ENCODE data around the gene FBXO21. TPM values are rescaled to one million over a fixed set of nuclear protein-coding genes. Genes with fewer than 3 reads are reported as not detected.
"Not testable (repeated sequence)": the region's sequence is repeated elsewhere in the genome, so short reads cannot be mapped to it uniquely, and the experiment has no call there.

Gene FBXO21
- total RNA-seq, 1 donor = 92.8 TPM

GRCh38 chr12:117124421-117125271 lies 65.6 kb downstream of the FBXO21 start:
- no peak overlapping the region for H3K4me3 ChIP-seq (ENCODE audit: low read length)
- H3K9me3 ChIP-seq (ENCODE audit: low read depth, low read length) = no peaks in the 10 kb centered on the region
- H3K4me1 ChIP-seq (ENCODE audit: insufficient read depth, low read length) = no peaks in the 10 kb centered on the region
- no peaks in the 10 kb centered on the region for H3K27me3 ChIP-seq (ENCODE audit: insufficient read depth, low read length)

DNA sequence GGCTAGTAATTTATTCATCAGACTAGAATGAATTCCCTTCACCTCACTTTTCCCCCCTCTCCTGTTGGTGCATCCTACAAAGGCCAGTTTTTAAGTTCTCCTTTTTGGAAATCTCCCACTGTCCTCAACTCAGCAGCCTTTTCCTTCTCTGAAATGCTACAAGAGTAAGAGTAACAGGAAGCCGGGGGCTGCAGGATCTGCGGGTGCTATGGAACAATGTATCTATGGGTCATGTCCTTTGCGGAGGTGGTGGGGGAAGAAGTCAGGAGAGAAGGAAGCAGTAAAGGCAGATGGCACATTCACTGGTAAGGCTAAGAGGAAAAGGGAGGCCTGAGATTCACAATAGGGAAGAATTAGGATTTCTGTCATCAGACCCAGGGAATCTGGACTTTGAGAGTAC lies 68.8 kb downstream of the FBXO21 start:
- no peak overlapping the region for H3K4me3 ChIP-seq (ENCODE audit: low read length)
- H3K27me3 ChIP-seq (ENCODE audit: insufficient read depth, low read length) = no peaks in the 10 kb centered on the region
- H3K4me1 ChIP-seq (ENCODE audit: insufficient read depth, low read length) = no peaks in the 10 kb centered on the region
- H3K9me3 ChIP-seq (ENCODE audit: low read depth, low read length) = no peaks in the 10 kb centered on the region

DNA sequence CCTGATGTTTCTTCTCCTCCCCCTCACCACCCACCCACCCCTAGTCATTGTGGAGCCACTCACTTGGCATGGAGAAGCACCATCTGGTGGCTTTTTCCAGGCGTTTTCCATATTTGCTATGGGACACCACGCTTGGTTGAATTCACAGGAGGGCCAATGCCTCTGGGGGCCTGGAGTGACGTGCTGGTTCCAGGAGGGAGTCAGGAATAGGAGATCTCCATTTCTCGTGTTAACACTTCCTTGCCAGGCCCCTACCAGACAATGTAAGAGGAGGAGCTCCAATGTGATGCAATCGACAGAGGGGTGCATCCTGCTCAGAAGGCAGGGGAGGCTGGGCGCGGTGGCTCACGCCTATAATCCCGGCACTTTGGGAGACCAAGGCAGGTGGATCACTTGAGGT lies 69.5 kb downstream of the FBXO21 start:
- no peaks in the 10 kb centered on the region for H3K9me3 ChIP-seq (ENCODE audit: low read depth, low read length)
- no peaks in the 10 kb centered on the region for H3K4me1 ChIP-seq (ENCODE audit: insufficient read depth, low read length)
- no peaks in the 10 kb centered on the region for H3K27me3 ChIP-seq (ENCODE audit: insufficient read depth, low read length)
- no peak overlapping the region for H3K4me3 ChIP-seq (ENCODE audit: low read length)

GRCh38 chr12:117119592-117120198 lies 70.6 kb downstream of the FBXO21 start:
- H3K9me3 ChIP-seq (ENCODE audit: low read depth, low read length) = no peaks in the 10 kb centered on the region

GRCh38 chr12:117118838-117119591 lies 71.3 kb downstream of the FBXO21 start:
- H3K9me3 ChIP-seq (ENCODE audit: low read depth, low read length) = no peaks in the 10 kb centered on the region
- H3K4me1 ChIP-seq (ENCODE audit: insufficient read depth, low read length) = no peaks in the 10 kb centered on the region
- no peaks in the 10 kb centered on the region for H3K27me3 ChIP-seq (ENCODE audit: insufficient read depth, low read length)
- no peak overlapping the region for H3K4me3 ChIP-seq (ENCODE audit: low read length)

More at GRCh38 chr12:117119592-117120198, 70.6 kb downstream of the FBXO21 start:
- Histone ChIP-seq H3K27me3 (ENCODE audit: insufficient read depth, low read length) (no peaks in the 10 kb centered on the region), H3K4me1 (ENCODE audit: insufficient read depth, low read length) (no peaks in the 10 kb centered on the region), H3K4me3 (ENCODE audit: low read length) (no peak overlapping the region)

- Histone ChIP-seq H3K4me3 (ENCODE audit: low read length) (no peak overlapping the region), H3K9me3 (ENCODE audit: low read depth, low read length) (no peaks in the 10 kb centered on the region), H3K27me3 (ENCODE audit: insufficient read depth, low read length) (no peaks in the 10 kb centered on the region), H3K4me1 (ENCODE audit: insufficient read depth, low read length) (peaks cover 6% of the 10 kb centered on the region)
Observed at GRCh38 chr12:117114784-117115183, 75.5 kb downstream of the FBXO21 start.

DNA sequence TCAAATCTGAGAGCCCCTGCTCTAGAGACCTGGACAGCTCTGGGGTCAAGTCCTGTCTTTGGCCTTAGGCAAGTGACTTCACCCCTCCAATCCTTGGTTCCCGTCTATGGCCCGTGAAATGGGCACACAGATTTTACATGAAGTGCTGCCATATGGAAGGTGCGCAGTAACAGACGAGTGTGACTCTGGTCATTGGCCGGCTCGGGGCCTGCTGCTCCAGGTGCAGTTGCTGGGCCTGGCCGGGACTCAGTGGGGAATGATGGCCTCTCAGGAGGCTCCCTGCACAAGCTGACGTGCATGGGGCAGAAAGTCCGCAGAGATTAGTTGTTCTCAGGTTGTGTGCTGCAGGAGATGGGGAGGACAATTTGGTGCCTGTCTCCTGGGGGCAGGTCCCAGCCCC lies 77.0 kb downstream of the FBXO21 start:
- no peaks in the 10 kb centered on the region for H3K27me3 ChIP-seq (ENCODE audit: insufficient read depth, low read length)
- peaks cover 6% of the 10 kb centered on the region for H3K4me1 ChIP-seq (ENCODE audit: insufficient read depth, low read length)
- H3K9me3 ChIP-seq (ENCODE audit: low read depth, low read length) = no peaks in the 10 kb centered on the region
- H3K4me3 ChIP-seq (ENCODE audit: low read length) = no peak overlapping the region

- no peak overlapping the region for H3K4me3 ChIP-seq (ENCODE audit: low read length)
- no peaks in the 10 kb centered on the region for H3K9me3 ChIP-seq (ENCODE audit: low read depth, low read length)
Observed at GRCh38 chr12:117111821-117112595, 78.3 kb downstream of the FBXO21 start.

DNA sequence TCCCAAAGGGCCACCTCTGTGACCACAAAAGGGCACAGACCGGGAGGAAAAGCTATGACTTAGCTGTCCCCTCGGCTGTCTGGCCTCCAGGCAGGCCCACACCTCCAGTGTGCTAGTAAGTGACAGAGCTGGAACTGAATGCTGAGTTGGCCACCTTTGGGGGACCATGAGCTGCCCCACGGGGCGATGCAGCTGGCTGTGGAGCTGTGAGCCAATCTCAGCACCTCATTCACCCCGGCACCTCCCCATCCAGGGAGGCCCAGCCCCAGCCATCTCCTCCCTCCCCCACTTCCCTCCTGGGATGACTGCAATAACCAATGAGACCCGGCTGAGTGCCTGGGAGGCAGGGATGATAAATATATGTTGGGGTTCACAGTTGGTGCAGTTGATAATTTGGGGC lies 78.9 kb downstream of the FBXO21 start:
- H3K4me3 ChIP-seq (ENCODE audit: low read length) = no peak overlapping the region

More at GRCh38 chr12:117111821-117112595, 78.3 kb downstream of the FBXO21 start:
- peaks cover 6% of the 10 kb centered on the region for H3K4me1 ChIP-seq (ENCODE audit: insufficient read depth, low read length)
- no peaks in the 10 kb centered on the region for H3K27me3 ChIP-seq (ENCODE audit: insufficient read depth, low read length)

GRCh38 chr12:117109943-117110635 lies 80.2 kb downstream of the FBXO21 start:
- Histone ChIP-seq H3K4me1 (ENCODE audit: insufficient read depth, low read length) (peaks cover 6% of the 10 kb centered on the region), H3K27me3 (ENCODE audit: insufficient read depth, low read length) (no peaks in the 10 kb centered on the region), H3K9me3 (ENCODE audit: low read depth, low read length) (no peaks in the 10 kb centered on the region), H3K4me3 (ENCODE audit: low read length) (no peak overlapping the region)

More for the DNA sequence above, 78.9 kb downstream of the FBXO21 start:
- peaks cover 6% of the 10 kb centered on the region for H3K4me1 ChIP-seq (ENCODE audit: insufficient read depth, low read length)
- no peaks in the 10 kb centered on the region for H3K9me3 ChIP-seq (ENCODE audit: low read depth, low read length)
- no peaks in the 10 kb centered on the region for H3K27me3 ChIP-seq (ENCODE audit: insufficient read depth, low read length)

DNA sequence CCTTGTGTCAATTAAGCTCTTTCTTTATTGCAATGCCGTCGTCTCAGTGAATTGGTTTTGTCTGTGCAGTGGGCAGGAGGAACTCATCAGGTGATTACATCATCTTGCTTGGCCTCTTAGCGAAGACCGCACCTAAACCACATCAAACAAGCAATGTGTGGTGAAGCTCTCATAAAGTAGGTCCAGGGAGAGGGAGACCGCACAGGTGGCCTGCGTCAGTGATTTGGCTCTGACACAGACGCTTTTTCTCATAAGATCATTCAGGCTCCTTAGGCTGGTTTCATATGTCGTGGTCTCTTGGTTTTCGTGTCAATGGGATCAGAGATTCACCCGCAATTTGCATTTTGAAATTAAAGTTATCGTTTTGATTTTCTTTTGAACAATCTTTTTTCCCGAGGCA lies 84.4 kb downstream of the FBXO21 start:
- no peaks in the 10 kb centered on the region for H3K4me1 ChIP-seq (ENCODE audit: insufficient read depth, low read length)
- no peaks in the 10 kb centered on the region for H3K9me3 ChIP-seq (ENCODE audit: low read depth, low read length)
- no peak overlapping the region for H3K4me3 ChIP-seq (ENCODE audit: low read length)
- no peaks in the 10 kb centered on the region for H3K27me3 ChIP-seq (ENCODE audit: insufficient read depth, low read length)

DNA sequence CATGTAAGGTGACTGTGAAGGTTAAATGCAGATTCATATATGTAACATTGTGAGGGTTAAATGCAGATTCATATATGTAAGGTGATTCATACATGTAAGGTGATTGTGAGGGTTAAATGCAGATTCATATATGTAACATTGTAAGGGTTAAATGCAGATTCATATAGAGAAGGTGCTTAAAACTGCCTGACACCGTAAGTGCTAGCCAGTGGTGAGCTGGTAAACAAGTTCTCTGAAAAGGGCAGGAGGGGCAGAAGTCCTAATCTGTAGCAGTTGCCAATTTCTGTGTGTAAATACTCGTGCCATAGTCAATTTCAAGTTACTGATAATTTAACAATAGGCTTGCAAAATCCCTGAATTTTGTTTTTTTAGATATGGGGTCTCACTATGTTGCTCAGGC lies 86.3 kb downstream of the FBXO21 start:
- H3K4me3 ChIP-seq (ENCODE audit: low read length); H3K27me3 ChIP-seq (ENCODE audit: insufficient read depth, low read length); H3K9me3 ChIP-seq (ENCODE audit: low read depth, low read length): not testable (repeated sequence)
- peaks cover 10% of the 10 kb centered on the region for H3K4me1 ChIP-seq (ENCODE audit: insufficient read depth, low read length)

- Histone ChIP-seq H3K27me3 (ENCODE audit: insufficient read depth, low read length) (no peaks in the 10 kb centered on the region), H3K4me1 (ENCODE audit: insufficient read depth, low read length) (peaks cover 22% of the 10 kb centered on the region), H3K4me3 (ENCODE audit: low read length) (no peak overlapping the region), H3K9me3 (ENCODE audit: low read depth, low read length) (no peaks in the 10 kb centered on the region)
Observed at GRCh38 chr12:117102800-117103181, 87.5 kb downstream of the FBXO21 start.
